ENCODE results near the gene SHISA4. TPM values are rescaled to one million over a fixed set of nuclear protein-coding genes. Genes with fewer than 3 reads are reported as not detected.

Gene SHISA4
- total and polyA plus RNA-seq, 5 donors = 55.8 to 96.6 (median 74.5) TPM

- Histone ChIP-seq H3K27me3 (ENCODE audit: control insufficient read depth, insufficient read depth) (no peaks in the 10 kb centered on the region), H3K27ac (ENCODE audit: low read length) (no peak overlapping the region), H3K9me3 (ENCODE audit: control insufficient read depth, low read length) (no peaks in the 10 kb centered on the region), H3K4me1 (ENCODE audit: control insufficient read depth, insufficient read depth, low read length) (peaks cover 11% of the 10 kb centered on the region), H3K4me3 (ENCODE audit: low read length) (no peak overlapping the region)
- DNase-seq (no peak), ATAC-seq (no peak)
- intact Hi-C loops (cut with DNase I) = no loop called here
- 75% methylated on average over 3 of the region's 3 CpGs for WGBS
Measured at GRCh38 chr1:201890806-201891450, 2.2 kb downstream of the SHISA4 start.

DNA sequence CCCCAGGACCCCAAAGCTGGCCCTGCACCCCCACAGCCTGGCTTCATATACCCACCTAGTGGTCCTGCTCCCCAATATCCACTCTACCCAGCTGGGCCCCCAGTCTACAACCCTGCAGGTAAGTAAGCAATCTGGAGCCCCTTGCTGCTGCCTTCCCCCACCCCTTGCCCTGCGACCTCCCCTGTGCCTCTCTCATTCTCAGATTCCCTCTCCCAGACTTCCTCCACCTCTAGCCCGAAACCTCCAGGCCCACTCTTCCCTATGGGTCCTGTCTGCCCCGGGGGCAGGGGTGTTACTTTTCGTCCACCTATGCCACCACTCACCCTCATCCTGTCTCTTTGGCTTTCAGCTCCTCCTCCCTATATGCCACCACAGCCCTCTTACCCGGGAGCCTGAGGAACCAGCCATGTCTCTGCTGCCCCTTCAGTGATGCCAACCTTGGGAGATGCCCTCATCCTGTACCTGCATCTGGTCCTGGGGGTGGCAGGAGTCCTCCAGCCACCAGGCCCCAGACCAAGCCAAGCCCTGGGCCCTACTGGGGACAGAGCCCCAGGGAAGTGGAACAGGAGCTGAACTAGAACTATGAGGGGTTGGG, 2.9 kb downstream of the SHISA4 start:
- Histone ChIP-seq H3K27me3 (ENCODE audit: control insufficient read depth, insufficient read depth) (no peaks in the 10 kb centered on the region), H3K4me1 (ENCODE audit: control insufficient read depth, insufficient read depth, low read length) (peaks cover 11% of the 10 kb centered on the region), H3K4me3 (ENCODE audit: low read length) (no peak overlapping the region), H3K9me3 (ENCODE audit: control insufficient read depth, low read length) (no peaks in the 10 kb centered on the region), H3K27ac (ENCODE audit: low read length) (no peak overlapping the region)
- ATAC-seq (no peak), DNase-seq (no peak)
- 92% methylated on average over 5 of the region's 5 CpGs for WGBS
- intact Hi-C loops (cut with DNase I) = no loop called here

DNA sequence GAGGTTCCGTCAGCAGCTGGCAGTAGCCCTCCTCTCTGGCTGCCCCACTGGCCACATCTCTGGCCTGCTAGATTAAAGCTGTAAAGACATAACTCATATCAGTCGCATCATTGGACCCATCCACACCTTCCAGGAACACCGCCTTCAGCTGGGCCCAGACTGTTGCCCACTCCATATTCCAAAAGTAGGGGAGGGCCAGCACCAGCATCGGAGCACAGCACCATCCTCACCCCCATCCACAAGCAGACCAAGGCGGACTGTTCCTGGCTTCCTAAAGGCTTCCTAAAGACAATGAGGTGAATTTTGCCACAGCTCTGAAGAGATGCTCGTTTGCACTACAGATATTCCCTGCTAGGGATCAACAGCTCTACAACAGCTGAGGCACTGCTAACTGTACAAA, 3.5 kb downstream of the SHISA4 start:
- DNase-seq (no peak), ATAC-seq (no peak)
- 84% methylated on average over 6 of the region's 6 CpGs for WGBS
- no peaks in the 10 kb centered on the region for H3K9me3 ChIP-seq (ENCODE audit: control insufficient read depth, low read length)
- H3K27ac ChIP-seq (ENCODE audit: low read length) = no peak overlapping the region
- intact Hi-C loops (cut with DNase I) = no loop called here
- peaks cover 11% of the 10 kb centered on the region for H3K4me1 ChIP-seq (ENCODE audit: control insufficient read depth, insufficient read depth, low read length)
- H3K4me3 ChIP-seq (ENCODE audit: low read length) = no peak overlapping the region
- no peaks in the 10 kb centered on the region for H3K27me3 ChIP-seq (ENCODE audit: control insufficient read depth, insufficient read depth)

- ATAC-seq (no peak), DNase-seq (no peak)
- no peaks in the 10 kb centered on the region for H3K27me3 ChIP-seq (ENCODE audit: control insufficient read depth, insufficient read depth)
- WGBS = 46% methylated on average over 3 of the region's 3 CpGs
- H3K27ac ChIP-seq (ENCODE audit: low read length) = no peak overlapping the region
- H3K4me1 ChIP-seq (ENCODE audit: control insufficient read depth, insufficient read depth, low read length) = peaks cover 6% of the 10 kb centered on the region
- intact Hi-C loops (cut with DNase I) = no loop called here
- no peaks in the 10 kb centered on the region for H3K9me3 ChIP-seq (ENCODE audit: control insufficient read depth, low read length)
- no peak overlapping the region for H3K4me3 ChIP-seq (ENCODE audit: low read length)
Measured at GRCh38 chr1:201893431-201893830, 4.7 kb downstream of the SHISA4 start.

- ATAC-seq = peak in 1 of 2 donors; percentile 2
- intact Hi-C loops (cut with DNase I) = loop anchor here (2.0 to 5.0 kb wide), 3 partner anchors 63 to 78 kb away; partner anchors contain the start of gene TIMM17A (in 1 of the 4)
- Histone ChIP-seq H3K4me3 (ENCODE audit: low read length) (no peak overlapping the region), H3K9me3 (ENCODE audit: control insufficient read depth, low read length) (no peaks in the 10 kb centered on the region), H3K27ac (ENCODE audit: low read length) (no peak overlapping the region), H3K27me3 (ENCODE audit: control insufficient read depth, insufficient read depth) (no peaks in the 10 kb centered on the region), H3K4me1 (ENCODE audit: control insufficient read depth, insufficient read depth, low read length) (peaks cover 3% of the 10 kb centered on the region)
- 75% methylated on average over 5 of the region's 5 CpGs for WGBS
- DNase-seq = no peak
Measured at GRCh38 chr1:201894343-201895119, 5.8 kb downstream of the SHISA4 start.

GRCh38 chr1:201895120-201895665, 6.5 kb downstream of the SHISA4 start:
- 82% methylated on average over 7 of the region's 7 CpGs for WGBS
- ATAC-seq = peak in 1 of 2 donors; percentile 1
- H3K4me1 ChIP-seq (ENCODE audit: control insufficient read depth, insufficient read depth, low read length) = peaks cover under 1% of the 10 kb centered on the region

GRCh38 chr1:201895913-201896807, 7.5 kb downstream of the SHISA4 start:
- no peaks in the 10 kb centered on the region for H3K4me1 ChIP-seq (ENCODE audit: control insufficient read depth, insufficient read depth, low read length)
- no peak overlapping the region for H3K4me3 ChIP-seq (ENCODE audit: low read length)
- intact Hi-C loops (cut with DNase I) = loop anchor here (2.0 to 5.0 kb wide), 3 partner anchors 61 to 77 kb away; partner anchors contain the start of gene TIMM17A (in 1 of the 4)
- peak overlapping the region; percentile 65 for H3K27ac ChIP-seq (ENCODE audit: low read length)
- DNase-seq (peak; percentile 91 to 96 (median 95)), ATAC-seq (peak; percentile 83 to 89)
- no peaks in the 10 kb centered on the region for H3K9me3 ChIP-seq (ENCODE audit: control insufficient read depth, low read length)
- no peaks in the 10 kb centered on the region for H3K27me3 ChIP-seq (ENCODE audit: control insufficient read depth, insufficient read depth)
- WGBS = 11% methylated on average over 10 of the region's 10 CpGs

More at GRCh38 chr1:201895120-201895665, 6.5 kb downstream of the SHISA4 start:
- Histone ChIP-seq H3K27ac (ENCODE audit: low read length) (no peak overlapping the region), H3K27me3 (ENCODE audit: control insufficient read depth, insufficient read depth) (no peaks in the 10 kb centered on the region), H3K9me3 (ENCODE audit: control insufficient read depth, low read length) (no peaks in the 10 kb centered on the region), H3K4me3 (ENCODE audit: low read length) (no peak overlapping the region)
- intact Hi-C loops (cut with DNase I) = loop anchor here (2.0 to 5.0 kb wide), 3 partner anchors 62 to 78 kb away; partner anchors contain the start of gene TIMM17A (in 1 of the 4)
- DNase-seq = no peak

DNA sequence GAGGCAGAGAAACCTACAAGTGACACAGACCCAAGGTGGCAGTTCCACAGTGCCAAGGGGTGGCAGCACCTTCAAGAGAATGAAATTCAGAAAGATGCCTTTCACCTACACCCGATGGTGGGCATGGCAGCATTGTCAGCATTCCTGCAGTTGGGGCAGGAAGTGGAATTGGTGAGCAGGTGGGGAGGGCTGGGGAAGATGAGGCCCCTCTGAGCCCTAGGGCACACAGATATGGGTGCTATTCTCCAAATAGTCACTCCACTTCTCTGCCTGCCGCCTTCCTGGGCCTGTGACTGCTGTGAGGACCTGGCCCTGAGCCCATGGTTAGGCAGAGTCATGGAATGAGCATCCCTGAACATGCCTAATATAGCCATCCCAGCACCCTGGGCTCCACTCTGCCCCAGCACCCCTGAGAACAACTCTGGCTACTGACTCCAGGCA, 8.3 kb downstream of the SHISA4 start:
- WGBS = 59% methylated on average over 2 of the region's 2 CpGs
- Histone ChIP-seq H3K4me3 (ENCODE audit: low read length) (no peak overlapping the region), H3K27me3 (ENCODE audit: control insufficient read depth, insufficient read depth) (no peaks in the 10 kb centered on the region), H3K4me1 (ENCODE audit: control insufficient read depth, insufficient read depth, low read length) (no peaks in the 10 kb centered on the region), H3K9me3 (ENCODE audit: control insufficient read depth, low read length) (no peaks in the 10 kb centered on the region), H3K27ac (ENCODE audit: low read length) (peak overlapping the region; percentile 65)
- ATAC-seq (peak; percentile 22 to 53), DNase-seq (peak in 2 of 3 donors; percentile 67 to 70)
- intact Hi-C loops (cut with DNase I) = loop anchor here in 3 of 4 donors (5.0 kb wide), 2 partner anchors 60 to 75 kb away; partner anchors contain the start of gene TIMM17A (in 1 of the 3)

DNA sequence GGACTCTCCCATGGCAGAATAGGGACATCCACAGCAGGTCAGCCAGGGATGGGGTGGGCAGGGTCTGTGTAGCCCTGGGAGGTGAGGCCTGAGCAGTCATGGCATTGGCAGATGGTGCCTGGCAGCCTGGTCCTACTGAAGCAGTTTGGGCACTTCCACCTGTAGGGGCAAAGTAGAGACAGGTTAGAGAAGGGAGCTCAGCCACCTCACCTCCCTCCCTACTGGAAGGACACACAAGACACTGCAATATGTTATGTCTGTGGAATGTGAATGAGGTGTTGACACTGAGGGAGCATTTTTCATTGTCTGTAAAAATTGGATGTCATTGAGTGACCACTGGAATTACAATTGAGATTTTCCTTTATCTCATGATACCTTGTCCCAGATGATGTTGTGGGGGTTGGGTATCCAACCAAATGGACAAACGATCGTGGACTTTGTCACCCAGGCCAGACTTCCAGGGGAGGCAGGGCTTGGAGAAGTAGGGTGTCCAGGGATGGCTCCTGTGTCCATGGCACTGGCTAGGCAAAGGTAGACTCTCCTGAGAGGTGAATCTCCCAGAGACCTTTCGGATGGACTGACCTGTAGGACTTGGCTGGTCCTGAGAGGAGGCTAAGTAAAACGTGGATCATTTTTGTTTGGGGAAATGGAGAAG, 9.7 kb downstream of the SHISA4 start:
- H3K4me1 ChIP-seq (ENCODE audit: control insufficient read depth, insufficient read depth, low read length) = no peaks in the 10 kb centered on the region
- 73% methylated on average over 4 of the region's 4 CpGs for WGBS
- H3K9me3 ChIP-seq (ENCODE audit: control insufficient read depth, low read length) = no peaks in the 10 kb centered on the region
- DNase-seq (no peak), ATAC-seq (no peak)
- intact Hi-C loops (cut with DNase I) = loop anchor here in 3 of 4 donors (5.0 kb wide), 2 partner anchors 59 to 74 kb away; partner anchors contain the start of gene TIMM17A (in 1 of the 3)
- H3K27me3 ChIP-seq (ENCODE audit: control insufficient read depth, insufficient read depth) = no peaks in the 10 kb centered on the region
- no peak overlapping the region for H3K4me3 ChIP-seq (ENCODE audit: low read length)
- peak overlapping the region; percentile 8 for H3K27ac ChIP-seq (ENCODE audit: low read length)

All from right cardiac atrium (tissue), 5 donors.